GM19023 (cell line): ENCODE measurements around the gene JAZF1.
A peak's percentile ranks its signal among the peaks of the same experiment; 100 is the strongest.

Experiments used
- ATAC-seq: cut with Tn5 transposase; IDR thresholded peaks from one replicate; pipeline ENCODE4 v1.9.1; 2021; ENCODE audit warnings: mild to moderate bottlenecking, moderate library complexity; ENCODE audit not compliant: unreplicated experiment

Gene JAZF1

GRCh38 chr7:28054531-28055160 lies 125.9 kb downstream of the JAZF1 start:
- ATAC-seq, result no peak

- no peak for ATAC-seq
These were observed 127.7 kb downstream of the JAZF1 start for GRCh38 chr7:28052933-28053332.

GRCh38 chr7:28048694-28049093 lies 131.9 kb downstream of the JAZF1 start:
- ATAC-seq, result no peak

- no peak for ATAC-seq
These were observed 134.6 kb downstream of the JAZF1 start for GRCh38 chr7:28046035-28046434.

- ATAC-seq, result no peak
These were observed 135.0 kb downstream of the JAZF1 start for GRCh38 chr7:28045592-28045991.

- no peak for ATAC-seq
These were observed 135.8 kb downstream of the JAZF1 start for GRCh38 chr7:28044825-28045224.

GRCh38 chr7:28042721-28043120 lies 137.9 kb downstream of the JAZF1 start:
- ATAC-seq, result no peak

GRCh38 chr7:28041508-28042314 lies 138.9 kb downstream of the JAZF1 start:
- ATAC-seq, result no peak

- ATAC-seq, result no peak
These were observed 142.3 kb downstream of the JAZF1 start for GRCh38 chr7:28038175-28038797.

GRCh38 chr7:28037220-28038010 lies 143.2 kb downstream of the JAZF1 start:
- peak; percentile 92 for ATAC-seq

GRCh38 chr7:28036696-28037095 lies 143.9 kb downstream of the JAZF1 start:
- no peak for ATAC-seq

GRCh38 chr7:28033386-28033785 lies 147.2 kb downstream of the JAZF1 start:
- ATAC-seq, result no peak

GRCh38 chr7:28032738-28033380 lies 147.7 kb downstream of the JAZF1 start:
- ATAC-seq, result no peak

- no peak for ATAC-seq
These were observed 151.5 kb downstream of the JAZF1 start for GRCh38 chr7:28029051-28029450.

- no peak for ATAC-seq
These were observed 152.1 kb downstream of the JAZF1 start for GRCh38 chr7:28028471-28028870.

- no peak for ATAC-seq
These were observed 154.4 kb downstream of the JAZF1 start for GRCh38 chr7:28026237-28026636.

- ATAC-seq, result no peak
These were observed 155.7 kb downstream of the JAZF1 start for GRCh38 chr7:28024786-28025334.

- no peak for ATAC-seq
These were observed 160.2 kb downstream of the JAZF1 start for GRCh38 chr7:28020302-28020940.

GRCh38 chr7:28018856-28019465 lies 161.6 kb downstream of the JAZF1 start:
- no peak for ATAC-seq

- ATAC-seq, result no peak
These were observed 162.1 kb downstream of the JAZF1 start for GRCh38 chr7:28018446-28018845.
